ENCODE measurements around the gene ICAM1.

GRCh38 chr19:10251792-10252694, 18.9 kb upstream of the ICAM1 start, which contains the start of gene MRPL4:
- TF ChIP-seq CTCF (conservative IDR thresholded peaks at IDR 0.05): no peak
- TF ChIP-seq EZH2 (IDR thresholded peaks at IDR 0.05; ENCODE audit: low read depth): no peak

Data from PC-9 (cell line).